Gastrocnemius medialis (tissue), 4 donors: ENCODE measurements around the gene HNRNPC.

Experiments
- POLR2A ChIP-seq, 2 donors: fragments of 450-650 bp; IDR thresholded peaks; one replicate each; pipeline ENCODE4 v1.6.1; 2017; ENCODE audit warnings: antibody characterized with exemption in 2 of 2, mild to moderate bottlenecking in 2 of 2, moderate library complexity in 2 of 2
- TF ChIP-seq, protein P1 (sequence below), 5 experiments: fragments of 450-650 bp in 3 of 5; fragments of 200-600 bp in 2 of 5; sonication (generic) in 2 of 5; IDR thresholded peaks in 4 of 5; conservative IDR thresholded peaks in 1 of 5; 1 replicate in 4 of 5; 2 replicates in 1 of 5; pipeline ENCODE4 v1.5.1; 2016 to 2019; ENCODE audit warnings: antibody characterized with exemption in 5 of 5, mild to moderate bottlenecking in 3 of 5, moderate library complexity in 3 of 5

DNA sequence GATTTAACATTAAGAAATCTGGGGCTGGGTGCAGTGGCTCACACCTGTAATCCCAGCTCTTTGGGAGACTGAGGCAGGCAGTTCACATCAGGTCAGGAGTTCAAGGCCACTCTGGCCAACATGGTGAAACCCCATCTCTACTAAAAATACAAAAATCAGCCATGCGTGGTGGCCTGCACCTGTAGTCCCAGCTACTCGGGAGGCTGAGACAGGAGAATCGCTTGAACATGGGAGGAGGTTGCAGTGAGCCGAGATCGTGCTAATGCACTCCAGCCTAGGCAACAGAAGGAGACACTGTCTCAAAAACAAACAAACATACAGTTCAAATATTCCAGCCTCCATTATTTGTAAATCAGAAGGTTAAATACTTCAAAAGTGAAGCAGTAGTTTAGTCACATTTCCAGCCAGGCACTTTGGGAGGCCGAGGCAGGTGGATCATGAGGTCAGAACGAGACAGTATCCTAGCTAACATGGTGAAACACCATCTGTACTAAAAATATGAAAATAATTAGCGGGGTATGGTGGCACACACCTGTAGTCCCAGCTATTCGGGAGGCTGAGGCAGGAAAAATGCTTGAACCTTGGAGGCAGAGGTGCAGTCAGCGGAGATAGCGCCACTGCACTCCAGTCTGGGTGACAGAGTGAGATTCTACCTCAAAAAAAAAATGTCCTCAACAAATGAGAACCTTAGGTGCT lies 30.3 kb downstream of the HNRNPC start:
- TF ChIP-seq, protein P1, sequence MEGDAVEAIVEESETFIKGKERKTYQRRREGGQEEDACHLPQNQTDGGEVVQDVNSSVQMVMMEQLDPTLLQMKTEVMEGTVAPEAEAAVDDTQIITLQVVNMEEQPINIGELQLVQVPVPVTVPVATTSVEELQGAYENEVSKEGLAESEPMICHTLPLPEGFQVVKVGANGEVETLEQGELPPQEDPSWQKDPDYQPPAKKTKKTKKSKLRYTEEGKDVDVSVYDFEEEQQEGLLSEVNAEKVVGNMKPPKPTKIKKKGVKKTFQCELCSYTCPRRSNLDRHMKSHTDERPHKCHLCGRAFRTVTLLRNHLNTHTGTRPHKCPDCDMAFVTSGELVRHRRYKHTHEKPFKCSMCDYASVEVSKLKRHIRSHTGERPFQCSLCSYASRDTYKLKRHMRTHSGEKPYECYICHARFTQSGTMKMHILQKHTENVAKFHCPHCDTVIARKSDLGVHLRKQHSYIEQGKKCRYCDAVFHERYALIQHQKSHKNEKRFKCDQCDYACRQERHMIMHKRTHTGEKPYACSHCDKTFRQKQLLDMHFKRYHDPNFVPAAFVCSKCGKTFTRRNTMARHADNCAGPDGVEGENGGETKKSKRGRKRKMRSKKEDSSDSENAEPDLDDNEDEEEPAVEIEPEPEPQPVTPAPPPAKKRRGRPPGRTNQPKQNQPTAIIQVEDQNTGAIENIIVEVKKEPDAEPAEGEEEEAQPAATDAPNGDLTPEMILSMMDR (IDR thresholded peaks at IDR 0.05 in 4 of 5, conservative IDR thresholded peaks at IDR 0.05 in 1 of 5): no peak
- TF ChIP-seq POLR2A (IDR thresholded peaks at IDR 0.05): no peak
